ENCODE results near the gene PCNX1.

DNA sequence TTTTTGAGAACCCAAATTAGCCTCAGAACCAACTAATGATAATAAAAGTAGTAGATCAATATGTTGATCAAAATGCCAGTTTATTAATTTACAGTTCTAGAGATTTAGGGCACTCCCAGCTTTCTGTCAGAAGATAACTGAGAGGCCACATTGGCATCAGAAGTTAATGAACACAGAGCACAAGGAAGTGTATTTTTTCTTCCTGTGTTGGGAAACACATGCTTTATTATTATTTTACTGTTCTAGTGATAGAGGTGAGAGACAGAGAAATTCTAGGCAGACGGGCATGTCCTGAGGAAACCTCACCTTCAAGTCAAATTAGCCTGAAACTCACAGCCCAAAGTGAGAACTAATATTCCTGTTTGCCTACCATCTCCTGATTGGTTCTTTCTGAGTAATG, 213.7 kb downstream of the PCNX1 start:
- no peak for TF ChIP-seq POLR2A (IDR thresholded peaks at IDR 0.05)
- TF ChIP-seq, protein P1, sequence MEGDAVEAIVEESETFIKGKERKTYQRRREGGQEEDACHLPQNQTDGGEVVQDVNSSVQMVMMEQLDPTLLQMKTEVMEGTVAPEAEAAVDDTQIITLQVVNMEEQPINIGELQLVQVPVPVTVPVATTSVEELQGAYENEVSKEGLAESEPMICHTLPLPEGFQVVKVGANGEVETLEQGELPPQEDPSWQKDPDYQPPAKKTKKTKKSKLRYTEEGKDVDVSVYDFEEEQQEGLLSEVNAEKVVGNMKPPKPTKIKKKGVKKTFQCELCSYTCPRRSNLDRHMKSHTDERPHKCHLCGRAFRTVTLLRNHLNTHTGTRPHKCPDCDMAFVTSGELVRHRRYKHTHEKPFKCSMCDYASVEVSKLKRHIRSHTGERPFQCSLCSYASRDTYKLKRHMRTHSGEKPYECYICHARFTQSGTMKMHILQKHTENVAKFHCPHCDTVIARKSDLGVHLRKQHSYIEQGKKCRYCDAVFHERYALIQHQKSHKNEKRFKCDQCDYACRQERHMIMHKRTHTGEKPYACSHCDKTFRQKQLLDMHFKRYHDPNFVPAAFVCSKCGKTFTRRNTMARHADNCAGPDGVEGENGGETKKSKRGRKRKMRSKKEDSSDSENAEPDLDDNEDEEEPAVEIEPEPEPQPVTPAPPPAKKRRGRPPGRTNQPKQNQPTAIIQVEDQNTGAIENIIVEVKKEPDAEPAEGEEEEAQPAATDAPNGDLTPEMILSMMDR (IDR thresholded peaks at IDR 0.05), result no peak

All from esophagus squamous epithelium (tissue), 4 donors.